ENCODE data around the gene IKBKE. TPM values are rescaled to one million over a fixed set of nuclear protein-coding genes. Genes with fewer than 3 reads are reported as not detected.

The IKBKE gene
- total RNA-seq, 4 donors from 2014 or later, result 1.4 to 2.5 (median 2.3) TPM

DNA sequence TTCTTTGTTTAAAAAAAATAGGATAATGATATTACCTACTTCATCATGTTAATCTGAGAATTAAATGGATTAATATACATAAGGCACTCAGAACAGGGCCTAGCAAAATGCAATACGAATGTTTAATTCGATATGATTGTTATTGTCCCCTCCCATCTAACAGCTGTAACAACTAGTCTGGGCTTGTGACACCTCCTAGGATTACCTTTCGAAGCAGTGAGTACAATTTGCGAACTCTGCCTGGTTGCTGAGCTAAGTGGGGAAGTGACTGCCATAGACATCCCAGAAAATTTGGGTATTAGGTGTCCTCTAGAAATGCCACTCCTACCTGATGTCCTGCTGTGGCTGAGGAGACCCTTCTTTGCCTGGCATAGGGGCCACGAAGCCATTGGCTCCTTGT lies 40.1 kb downstream of the IKBKE start:
- TF ChIP-seq EP300 (IDR thresholded peaks at IDR 0.05), result no peak
- TF ChIP-seq, protein P1, sequence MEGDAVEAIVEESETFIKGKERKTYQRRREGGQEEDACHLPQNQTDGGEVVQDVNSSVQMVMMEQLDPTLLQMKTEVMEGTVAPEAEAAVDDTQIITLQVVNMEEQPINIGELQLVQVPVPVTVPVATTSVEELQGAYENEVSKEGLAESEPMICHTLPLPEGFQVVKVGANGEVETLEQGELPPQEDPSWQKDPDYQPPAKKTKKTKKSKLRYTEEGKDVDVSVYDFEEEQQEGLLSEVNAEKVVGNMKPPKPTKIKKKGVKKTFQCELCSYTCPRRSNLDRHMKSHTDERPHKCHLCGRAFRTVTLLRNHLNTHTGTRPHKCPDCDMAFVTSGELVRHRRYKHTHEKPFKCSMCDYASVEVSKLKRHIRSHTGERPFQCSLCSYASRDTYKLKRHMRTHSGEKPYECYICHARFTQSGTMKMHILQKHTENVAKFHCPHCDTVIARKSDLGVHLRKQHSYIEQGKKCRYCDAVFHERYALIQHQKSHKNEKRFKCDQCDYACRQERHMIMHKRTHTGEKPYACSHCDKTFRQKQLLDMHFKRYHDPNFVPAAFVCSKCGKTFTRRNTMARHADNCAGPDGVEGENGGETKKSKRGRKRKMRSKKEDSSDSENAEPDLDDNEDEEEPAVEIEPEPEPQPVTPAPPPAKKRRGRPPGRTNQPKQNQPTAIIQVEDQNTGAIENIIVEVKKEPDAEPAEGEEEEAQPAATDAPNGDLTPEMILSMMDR (IDR thresholded peaks at IDR 0.05), result no peak
- TF ChIP-seq POLR2AphosphoS5 (IDR thresholded peaks at IDR 0.05), result no peak
- TF ChIP-seq POLR2A (IDR thresholded peaks at IDR 0.05; ENCODE audit: low read depth), result no peak
- Histone ChIP-seq H3K4me3 (no peak overlapping the region), H3K4me1 (peaks cover 17 to 52% (median 48%) of the 10 kb centered on the region in 4 donors), H3K27ac (replicated peaks in 1 of 4) (no peak overlapping the region), H3K9me3 (no peaks in the 10 kb centered on the region), H3K36me3 (no peaks in the 10 kb centered on the region), H3K27me3 (peaks cover 0 to 33% (median 5%) of the 10 kb centered on the region in 4 donors)
- intact Hi-C loops (cut with DNase I), result no loop called here
- WGBS, result 92% methylated on average over 5 of the region's 5 CpGs
- no peak for DNase-seq (ENCODE audit: extremely low spot score)

GRCh38 chr1:206511362-206512057 lies 41.2 kb downstream of the IKBKE start:
- TF ChIP-seq POLR2AphosphoS5 (IDR thresholded peaks at IDR 0.05), result no peak
- TF ChIP-seq, protein P1 (IDR thresholded peaks at IDR 0.05), result no peak
- DNase-seq (ENCODE audit: extremely low spot score), result no peak
- H3K9me3 ChIP-seq, result no peaks in the 10 kb centered on the region
- no peak overlapping the region for H3K4me3 ChIP-seq
- intact Hi-C loops (cut with DNase I), result no loop called here
- no peak overlapping the region for H3K27ac ChIP-seq (replicated peaks in 1 of 4)
- WGBS, result 88% methylated on average over 14 of the region's 14 CpGs
- H3K4me1 ChIP-seq, result peaks cover 17 to 52% (median 46%) of the 10 kb centered on the region in 4 donors
- no peaks in the 10 kb centered on the region for H3K36me3 ChIP-seq
- peaks cover 0 to 22% (median 5%) of the 10 kb centered on the region in 4 donors for H3K27me3 ChIP-seq

GRCh38 chr1:206512058-206512850 lies 42.0 kb downstream of the IKBKE start:
- H3K4me1 ChIP-seq, result peaks cover 17 to 44% (median 39%) of the 10 kb centered on the region in 4 donors
- H3K9me3 ChIP-seq, result no peaks in the 10 kb centered on the region
- no peak for DNase-seq (ENCODE audit: extremely low spot score)
- peak overlapping the region in 1 of 4 donors; percentile 25 for H3K27ac ChIP-seq (replicated peaks in 1 of 4)
- H3K27me3 ChIP-seq, result peaks cover 0 to 15% (median 5%) of the 10 kb centered on the region in 4 donors
- 70% methylated on average over 13 of the region's 14 CpGs for WGBS
- TF ChIP-seq EP300 (IDR thresholded peaks at IDR 0.05) (no peak), POLR2AphosphoS5 (IDR thresholded peaks at IDR 0.05) (no peak), POLR2A (IDR thresholded peaks at IDR 0.05; ENCODE audit: low read depth) (no peak)
- TF ChIP-seq, protein P1 (IDR thresholded peaks at IDR 0.05), result no peak
- H3K36me3 ChIP-seq, result no peaks in the 10 kb centered on the region
- no peak overlapping the region for H3K4me3 ChIP-seq
- intact Hi-C loops (cut with DNase I), result no loop called here

DNA sequence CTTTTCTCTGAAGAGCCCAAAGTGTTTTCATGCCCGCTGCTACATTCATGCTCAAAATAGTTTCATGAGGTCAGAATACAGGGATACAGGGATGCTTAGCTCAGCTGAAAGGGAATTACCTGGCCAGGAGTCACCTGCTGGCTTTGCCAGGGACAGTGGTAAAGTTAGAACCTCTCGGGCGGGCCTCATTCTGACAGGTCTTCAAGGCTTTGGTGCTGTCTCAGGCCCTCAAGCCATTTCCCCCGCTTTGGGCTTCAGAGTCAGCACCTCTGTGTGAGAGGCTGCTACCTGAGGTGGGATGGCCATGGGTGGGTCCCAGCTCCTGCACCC lies 42.5 kb downstream of the IKBKE start:
- peaks cover 0 to 10% (median 4%) of the 10 kb centered on the region in 4 donors for H3K27me3 ChIP-seq
- no CpG with 5 or more reads among the region's 4 CpGs for WGBS
- DNase-seq (ENCODE audit: extremely low spot score), result no peak
- peak overlapping the region in 2 of 4 donors; percentile 25 to 65 for H3K27ac ChIP-seq (replicated peaks in 1 of 4)
- TF ChIP-seq, protein P1 (IDR thresholded peaks at IDR 0.05), result no peak
- TF ChIP-seq EP300 (IDR thresholded peaks at IDR 0.05) (no peak), POLR2A (IDR thresholded peaks at IDR 0.05; ENCODE audit: low read depth) (no peak), POLR2AphosphoS5 (IDR thresholded peaks at IDR 0.05) (no peak)
- peaks cover 17 to 39% (median 33%) of the 10 kb centered on the region in 4 donors for H3K4me1 ChIP-seq
- no peak overlapping the region for H3K4me3 ChIP-seq
- intact Hi-C loops (cut with DNase I), result no loop called here
- no peaks in the 10 kb centered on the region for H3K9me3 ChIP-seq
- no peaks in the 10 kb centered on the region for H3K36me3 ChIP-seq

All from esophagus muscularis mucosa (tissue), 4 donors.